ENCODE data around the gene ARHGDIG. TPM values are rescaled to one million over a fixed set of nuclear protein-coding genes. Genes with fewer than 3 reads are reported as not detected.

The ARHGDIG gene
- total RNA-seq, 1 donor from 2014 or later = 7.0 TPM

DNA sequence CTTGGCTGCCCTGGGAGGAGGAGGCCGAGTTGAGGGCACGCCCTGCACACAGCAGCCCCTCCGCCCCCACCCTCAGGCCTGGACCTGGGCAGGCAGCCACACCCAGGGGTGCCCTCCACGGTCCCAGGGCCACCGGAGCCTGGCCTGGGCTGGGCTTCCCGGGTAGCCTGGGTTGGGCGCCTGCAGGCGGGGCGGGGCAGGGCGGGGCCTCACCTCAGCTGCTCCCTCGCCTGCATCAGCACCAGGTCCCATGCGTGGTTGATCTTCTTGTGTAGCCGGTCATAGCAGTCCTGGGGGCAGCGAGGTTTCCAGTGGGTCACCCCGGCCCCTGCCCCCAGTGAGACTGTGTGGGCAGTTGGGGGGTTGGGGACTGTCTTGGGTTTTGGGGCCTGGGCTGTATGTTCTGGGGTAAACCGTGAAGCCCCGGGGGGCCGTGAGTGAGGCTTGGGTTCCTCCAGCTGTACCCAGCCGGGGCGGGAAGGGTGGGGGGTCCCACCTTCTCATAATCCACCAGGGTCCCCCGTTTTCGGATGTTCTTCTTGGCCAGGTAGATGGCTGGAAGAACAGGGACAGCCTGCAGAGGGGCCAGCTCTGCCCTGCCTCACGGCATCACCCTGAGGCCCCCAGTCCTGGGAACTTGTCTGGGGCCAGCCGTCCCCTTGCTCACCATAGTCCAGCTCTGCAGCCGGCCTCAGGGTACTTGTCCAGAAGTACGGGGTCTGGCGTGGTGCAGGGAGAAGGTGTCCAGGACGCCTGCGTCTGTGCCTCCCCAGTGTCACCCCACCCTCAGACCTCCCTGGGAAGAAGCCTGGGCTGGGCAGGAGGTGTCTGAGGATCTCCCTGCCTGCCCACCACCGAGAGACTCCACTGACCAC lies 6.6 kb upstream of the ARHGDIG start:
- Histone ChIP-seq H3K9me3 (replicated peaks) (no peaks in the 10 kb centered on the region), H3K27me3 (ENCODE audit: low read depth) (peaks cover 13% of the 10 kb centered on the region), H3K36me3 (no peaks in the 10 kb centered on the region), H3K4me3 (no peak overlapping the region), H3K4me1 (peaks cover 19% of the 10 kb centered on the region), H3K27ac (replicated peaks) (no peak overlapping the region)
- TF ChIP-seq, protein P1, sequence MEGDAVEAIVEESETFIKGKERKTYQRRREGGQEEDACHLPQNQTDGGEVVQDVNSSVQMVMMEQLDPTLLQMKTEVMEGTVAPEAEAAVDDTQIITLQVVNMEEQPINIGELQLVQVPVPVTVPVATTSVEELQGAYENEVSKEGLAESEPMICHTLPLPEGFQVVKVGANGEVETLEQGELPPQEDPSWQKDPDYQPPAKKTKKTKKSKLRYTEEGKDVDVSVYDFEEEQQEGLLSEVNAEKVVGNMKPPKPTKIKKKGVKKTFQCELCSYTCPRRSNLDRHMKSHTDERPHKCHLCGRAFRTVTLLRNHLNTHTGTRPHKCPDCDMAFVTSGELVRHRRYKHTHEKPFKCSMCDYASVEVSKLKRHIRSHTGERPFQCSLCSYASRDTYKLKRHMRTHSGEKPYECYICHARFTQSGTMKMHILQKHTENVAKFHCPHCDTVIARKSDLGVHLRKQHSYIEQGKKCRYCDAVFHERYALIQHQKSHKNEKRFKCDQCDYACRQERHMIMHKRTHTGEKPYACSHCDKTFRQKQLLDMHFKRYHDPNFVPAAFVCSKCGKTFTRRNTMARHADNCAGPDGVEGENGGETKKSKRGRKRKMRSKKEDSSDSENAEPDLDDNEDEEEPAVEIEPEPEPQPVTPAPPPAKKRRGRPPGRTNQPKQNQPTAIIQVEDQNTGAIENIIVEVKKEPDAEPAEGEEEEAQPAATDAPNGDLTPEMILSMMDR (IDR thresholded peaks at IDR 0.05; ENCODE audit: borderline replicate concordance) = no peak
- intact Hi-C loops (cut with micrococcal nuclease) = no loop called here
- DNase-seq = no peak

DNA sequence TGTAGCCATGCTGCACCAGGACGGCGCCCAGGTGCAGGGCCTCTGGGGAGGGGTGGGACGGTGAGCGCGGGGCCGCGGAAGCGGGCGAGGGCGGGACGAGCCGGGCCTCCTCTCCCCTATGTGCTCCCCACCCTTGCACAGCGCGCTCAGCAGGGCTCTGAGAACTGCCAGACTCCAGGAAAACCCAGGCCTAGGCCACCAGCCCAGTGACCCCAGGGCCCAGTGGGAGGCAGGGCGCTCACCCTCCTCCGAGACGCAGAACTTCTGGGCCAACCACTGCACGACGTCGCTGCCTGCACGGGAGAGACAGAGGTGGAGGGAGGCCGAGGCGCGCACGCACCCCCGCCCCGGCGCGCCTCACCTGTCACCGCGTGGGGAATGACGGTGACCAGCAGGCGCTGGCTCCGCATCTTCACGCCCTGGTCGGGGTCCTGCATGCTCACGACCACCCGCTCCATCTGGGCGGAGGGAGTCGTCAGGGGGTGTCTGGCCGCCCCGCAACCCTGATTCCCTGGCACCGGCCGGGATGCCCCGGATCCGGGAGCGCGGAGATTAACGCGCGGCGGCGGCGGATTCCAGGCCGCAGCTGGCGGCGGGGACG lies 5.2 kb upstream of the ARHGDIG start:
- Histone ChIP-seq H3K9me3 (replicated peaks) (no peaks in the 10 kb centered on the region), H3K27ac (replicated peaks) (no peak overlapping the region), H3K4me1 (peaks cover 29% of the 10 kb centered on the region), H3K36me3 (no peaks in the 10 kb centered on the region), H3K4me3 (peak overlapping the region; percentile 75), H3K27me3 (ENCODE audit: low read depth) (peaks cover 17% of the 10 kb centered on the region)
- TF ChIP-seq, protein P1 (IDR thresholded peaks at IDR 0.05; ENCODE audit: borderline replicate concordance) = no peak
- no peak for DNase-seq
- intact Hi-C loops (cut with micrococcal nuclease) = no loop called here

DNA sequence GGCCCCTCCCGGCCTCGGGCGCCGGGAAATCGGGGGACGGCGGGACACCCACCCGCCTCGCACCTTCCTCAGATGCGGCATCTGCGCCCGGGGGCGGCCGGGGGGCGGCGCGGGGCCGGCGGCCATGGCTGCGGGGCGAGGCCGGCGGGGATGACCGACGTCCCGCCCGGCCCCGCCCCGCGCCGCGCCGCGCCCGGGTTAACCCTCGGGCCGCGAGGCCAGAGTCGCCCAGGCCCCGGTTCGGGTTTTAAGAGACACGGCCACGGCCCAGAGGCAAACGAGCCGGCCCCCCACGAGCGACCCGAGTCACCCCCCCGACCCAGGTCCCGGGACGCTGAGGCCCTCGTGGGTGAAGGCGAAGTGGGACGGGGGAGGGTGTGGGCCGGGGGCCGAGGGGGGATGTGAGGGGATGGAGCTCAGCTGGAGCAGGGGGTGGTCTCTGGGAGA lies 4.6 kb upstream of the ARHGDIG start, which contains the start of gene RGS11:
Gene RGS11 (minus strand): TSS at position 159 of the 447 bp plus-strand sequence. CDS start 33 bp downstream, at position 126.
- TF ChIP-seq, protein P1 (IDR thresholded peaks at IDR 0.05; ENCODE audit: borderline replicate concordance) = no peak
- Histone ChIP-seq H3K4me1 (peaks cover 32% of the 10 kb centered on the region), H3K9me3 (replicated peaks) (no peaks in the 10 kb centered on the region), H3K36me3 (no peaks in the 10 kb centered on the region), H3K27ac (replicated peaks) (no peak within 1 kb of the TSS), H3K4me3 (peak within 1 kb of the TSS; percentile 75), H3K27me3 (ENCODE audit: low read depth) (peaks cover 20% of the 10 kb centered on the region)
- intact Hi-C loops (cut with micrococcal nuclease) = no loop called here
- no peak for DNase-seq

DNA sequence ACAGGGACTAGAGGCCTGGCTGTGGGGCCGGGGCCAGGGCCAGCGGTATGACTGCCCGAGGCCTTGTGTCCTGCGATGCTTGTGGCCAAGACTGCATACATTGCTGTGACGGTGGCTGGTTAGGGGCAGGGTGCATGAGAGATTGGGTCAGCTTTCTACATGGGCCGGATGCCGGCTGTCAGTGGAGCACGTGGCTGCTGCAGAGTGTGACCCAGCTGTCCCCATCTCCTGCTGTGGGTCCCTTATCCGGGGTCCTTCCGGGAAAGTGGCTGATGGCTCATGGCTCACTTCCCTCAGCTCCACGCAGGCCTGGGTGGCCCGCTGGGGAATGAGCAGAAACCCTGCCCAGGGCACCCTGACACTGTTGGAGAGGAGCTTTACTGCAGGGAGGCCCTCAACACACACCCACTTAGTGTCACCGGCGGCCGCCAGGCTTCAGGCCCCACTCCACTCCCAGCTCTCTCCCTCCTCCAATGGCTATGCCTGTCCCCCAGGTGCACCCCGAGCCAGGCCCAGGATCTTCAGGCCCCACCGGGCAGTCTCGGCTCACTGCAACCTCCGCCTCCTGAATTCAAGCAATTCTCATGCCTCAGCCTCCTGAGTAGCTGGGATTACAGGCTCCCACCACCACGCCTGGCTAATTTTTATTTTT lies 3.8 kb upstream of the ARHGDIG start:
- intact Hi-C loops (cut with micrococcal nuclease) = no loop called here
- H3K36me3 ChIP-seq = no peaks in the 10 kb centered on the region
- peaks cover 40% of the 10 kb centered on the region for H3K4me1 ChIP-seq
- DNase-seq = no peak
- peak overlapping the region; percentile 75 for H3K4me3 ChIP-seq
- TF ChIP-seq, protein P1 (IDR thresholded peaks at IDR 0.05; ENCODE audit: borderline replicate concordance) = no peak
- H3K27ac ChIP-seq (replicated peaks) = no peak overlapping the region
- H3K27me3 ChIP-seq (ENCODE audit: low read depth) = peaks cover 27% of the 10 kb centered on the region
- H3K9me3 ChIP-seq (replicated peaks) = no peaks in the 10 kb centered on the region

DNA sequence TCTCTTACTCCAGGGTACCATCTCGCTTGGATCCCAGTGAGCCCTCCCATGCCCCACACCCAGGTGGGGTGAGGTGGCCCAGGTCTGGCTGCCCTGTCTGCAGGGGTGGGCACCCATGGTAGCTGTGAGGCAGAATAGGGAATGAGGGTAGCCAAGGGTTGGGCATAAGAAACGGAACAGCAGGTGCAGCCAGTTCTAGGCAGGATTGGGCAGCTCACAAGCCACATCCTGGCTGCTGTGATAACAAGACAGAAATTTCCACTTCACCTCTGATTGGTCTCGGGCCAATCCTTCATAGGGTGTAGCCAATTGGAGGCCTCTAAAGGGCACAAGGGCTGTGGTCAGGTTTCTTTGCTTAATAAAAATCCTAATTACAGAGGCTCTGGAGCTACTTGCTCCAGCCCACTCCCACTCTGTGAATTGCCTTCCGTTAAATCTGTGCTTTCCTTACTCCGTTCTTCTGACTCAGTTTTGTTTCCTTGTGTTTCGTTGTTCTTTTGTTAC lies 1.5 kb upstream of the ARHGDIG start:
- intact Hi-C loops (cut with micrococcal nuclease) = no loop called here

More for the DNA sequence above, 1.5 kb upstream of the ARHGDIG start:
- Histone ChIP-seq H3K36me3 (no peaks in the 10 kb centered on the region), H3K27ac (replicated peaks) (no peak overlapping the region), H3K27me3 (ENCODE audit: low read depth) (peaks cover 27% of the 10 kb centered on the region), H3K4me3 (no peak overlapping the region), H3K4me1 (peaks cover 41% of the 10 kb centered on the region), H3K9me3 (replicated peaks) (no peaks in the 10 kb centered on the region)
- TF ChIP-seq, protein P1 (IDR thresholded peaks at IDR 0.05; ENCODE audit: borderline replicate concordance) = no peak
- no peak for DNase-seq
